Vagina (tissue), 2 donors: ENCODE results near the gene ATOH8. TPM values are rescaled to one million over a fixed set of nuclear protein-coding genes. Genes with fewer than 3 reads are reported as not detected.

ENCODE experiments used
- DNase-seq, 2 donors: peaks; one replicate each; pipeline ENCODE4 v3.0.0-alpha.2; 2017; ENCODE audit errors: extremely low spot score in 2 of 2
- H3K27ac ChIP-seq: fragments of 200-600 bp; sonication (generic); one replicate; pipeline ENCODE4 v1.5.1; 2019
- H3K27me3 ChIP-seq: fragments of 200-600 bp; sonication (generic); one replicate; pipeline ENCODE4 v1.5.1; 2019
- H3K36me3 ChIP-seq, 2 donors: fragments of 200-600 bp; sonication (generic); one replicate each; pipeline ENCODE4 v1.5.1; 2017 to 2019
- H3K4me1 ChIP-seq: fragments of 200-600 bp; sonication (generic); one replicate; pipeline ENCODE4 v1.5.1; 2019
- H3K4me3 ChIP-seq, 2 donors: fragments of 200-600 bp; sonication (generic); 1 replicate in 1 of 2; 2 replicates in 1 of 2; pipeline ENCODE4 v1.5.1; 2016 to 2019
- H3K9me3 ChIP-seq: fragments of 200-600 bp; sonication (generic); one replicate; pipeline ENCODE4 v1.5.1; 2019
- CTCF ChIP-seq, 3 experiments: fragments of 450-650 bp in 2 of 3; fragments of 200-600 bp in 1 of 3; sonication (generic) in 1 of 3; IDR thresholded peaks; one replicate each; pipeline ENCODE4 v1.5.1; 2017 to 2019; ENCODE audit warnings: antibody characterized with exemption in 3 of 3, mild to moderate bottlenecking in 2 of 3, moderate library complexity in 2 of 3
- POLR2A ChIP-seq, 2 donors: fragments of 450-650 bp; IDR thresholded peaks; one replicate each; pipeline ENCODE4 v1.6.1; 2017; ENCODE audit warnings: antibody characterized with exemption in 2 of 2, mild to moderate bottlenecking in 2 of 2, moderate library complexity in 2 of 2
- POLR2AphosphoS5 ChIP-seq, 2 donors: sonication (generic); formaldehyde crosslinking; IDR thresholded peaks; one replicate each; pipeline ENCODE4 v1.9.0; 2017; ENCODE audit warnings: antibody characterized with exemption in 2 of 2, mild to moderate bottlenecking in 2 of 2, low read depth in 1 of 2; ENCODE audit not compliant: insufficient read depth in 1 of 2
- intact Hi-C: fragments of 100-400 bp; cut with DNase I; formaldehyde crosslinking; loops from one replicate; pipeline ENCODE4 v1.15.1; 2023
- microRNA-seq: library from miRNA; unstranded; fragments of <30 nt; microRNA quantifications from one replicate; pipeline ENCODE4, GENCODE V29; 2017; ENCODE audit warnings: borderline number of aligned reads, borderline replicate concordance
- small RNA-seq: library from RNA; depleted of rRNA; stranded (forward); fragments of <200 nt; gene quantifications from one replicate; pipeline ENCODE3, GENCODE V24; 2016
- total RNA-seq: library from RNA; depleted of rRNA; stranded (reverse); fragments of >200 nt; gene quantifications from one replicate; pipeline ENCODE4 v1.2.3, GENCODE V29; 2016

ATOH8 gene
- total RNA-seq, 1 donor from 2014 or later: 66.5 TPM

GRCh38 chr2:85831735-85832134 is 77.9 kb downstream of the ATOH8 start:
- intact Hi-C loops: no loop called here
- no peaks in the 10 kb centered on the region for H3K9me3 ChIP-seq
- H3K36me3 ChIP-seq: no peaks in the 10 kb centered on the region
- H3K27me3 ChIP-seq: no peaks in the 10 kb centered on the region
- no peak overlapping the region for H3K4me3 ChIP-seq
- H3K27ac ChIP-seq: no peak overlapping the region
- H3K4me1 ChIP-seq: peaks cover 11% of the 10 kb centered on the region
- DNase-seq: no peak
- no peak for TF ChIP-seq POLR2A (IDR thresholded peaks at IDR 0.05)
- TF ChIP-seq CTCF (IDR thresholded peaks at IDR 0.05): no peak
- TF ChIP-seq POLR2AphosphoS5 (IDR thresholded peaks at IDR 0.05; ENCODE audit: insufficient read depth in 1 of 2, low read depth in 1 of 2): no peak

- Histone ChIP-seq H3K4me1 (no peaks in the 10 kb centered on the region), H3K9me3 (no peaks in the 10 kb centered on the region), H3K27ac (no peak overlapping the region), H3K36me3 (no peaks in the 10 kb centered on the region), H3K4me3 (no peak overlapping the region), H3K27me3 (no peaks in the 10 kb centered on the region)
- TF ChIP-seq POLR2A (IDR thresholded peaks at IDR 0.05) (no peak), POLR2AphosphoS5 (IDR thresholded peaks at IDR 0.05; ENCODE audit: insufficient read depth in 1 of 2, low read depth in 1 of 2) (no peak), CTCF (IDR thresholded peaks at IDR 0.05) (no peak)
- DNase-seq: no peak
- intact Hi-C loops: no loop called here
These were observed 80.7 kb downstream of the ATOH8 start for GRCh38 chr2:85834466-85834865.

Small RNAs within 50 kb of the gene (microRNA-seq; reads per million reads assigned to microRNA genes)
- not detected for gene MIR6071

Small RNAs within 50 kb of the gene (small RNA-seq; reads per million reads assigned to genes)
- gene MIR6071 (not detected), gene RN7SKP83 (not detected), gene RNU1-38P (not detected)

Other genes starting within 250 kb of the ATOH8 start
- 177 TPM for gene MAT2A, start 214.8 kb upstream of the ATOH8 start, total RNA-seq
- gene GGCX, start 192.5 kb upstream of the ATOH8 start, total RNA-seq: 18.2 TPM
- 46.2 TPM for gene VAMP8, start 176.4 kb upstream of the ATOH8 start, total RNA-seq
- 42.5 TPM for gene VAMP5, start 169.6 kb upstream of the ATOH8 start, total RNA-seq
- 107 TPM for gene RNF181, start 158.2 kb upstream of the ATOH8 start, total RNA-seq
- 22.6 TPM for gene TMEM150A, start 151.3 kb upstream of the ATOH8 start, total RNA-seq
- gene C2orf68, start 141.9 kb upstream of the ATOH8 start, total RNA-seq: 12.0 TPM
- gene USP39, start 137.8 kb upstream of the ATOH8 start, total RNA-seq: 94.8 TPM
- gene SFTPB, start 85.8 kb upstream of the ATOH8 start, total RNA-seq: not detected
- gene GNLY, start 59.6 kb upstream of the ATOH8 start, total RNA-seq: 3.2 TPM
- 16.2 TPM for gene ST3GAL5, start 135.0 kb downstream of the ATOH8 start, total RNA-seq